ENCODE measurements around the gene OSTN. TPM values are rescaled to one million over a fixed set of nuclear protein-coding genes. Genes with fewer than 3 reads are reported as not detected.

The OSTN gene
- total RNA-seq, 1 donor from 2014 or later, result 0.75 TPM

DNA sequence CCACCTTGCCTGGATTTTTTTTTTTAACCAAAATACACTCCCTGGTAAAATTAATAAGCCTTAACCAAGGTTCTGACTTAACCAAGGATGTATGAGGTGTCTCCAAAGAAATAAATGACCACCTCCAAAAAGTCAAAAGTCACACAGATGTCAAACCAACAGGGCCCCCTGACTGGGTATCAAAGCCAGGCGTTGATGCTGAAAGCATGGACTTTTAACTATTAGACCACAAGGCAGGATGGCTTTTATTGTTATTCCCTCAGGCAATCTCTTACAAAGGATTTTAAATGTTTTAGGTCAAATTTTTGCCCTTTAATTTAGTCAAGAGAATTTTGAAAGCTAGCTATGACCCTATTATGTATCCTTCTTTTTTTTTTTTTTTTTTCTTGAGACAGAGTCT lies 60.4 kb downstream of the OSTN start:
- no peaks in the 10 kb centered on the region for H3K9me3 Mint-ChIP-seq
- no peaks in the 10 kb centered on the region for H3K36me3 Mint-ChIP-seq (ENCODE audit: low read depth)
- H3K4me3 Mint-ChIP-seq, result no peak overlapping the region
- peaks cover 11% of the 10 kb centered on the region for H3K4me1 Mint-ChIP-seq
- no peak for DNase-seq (ENCODE audit: low read depth, low spot score)
- TF ChIP-seq, protein P1, sequence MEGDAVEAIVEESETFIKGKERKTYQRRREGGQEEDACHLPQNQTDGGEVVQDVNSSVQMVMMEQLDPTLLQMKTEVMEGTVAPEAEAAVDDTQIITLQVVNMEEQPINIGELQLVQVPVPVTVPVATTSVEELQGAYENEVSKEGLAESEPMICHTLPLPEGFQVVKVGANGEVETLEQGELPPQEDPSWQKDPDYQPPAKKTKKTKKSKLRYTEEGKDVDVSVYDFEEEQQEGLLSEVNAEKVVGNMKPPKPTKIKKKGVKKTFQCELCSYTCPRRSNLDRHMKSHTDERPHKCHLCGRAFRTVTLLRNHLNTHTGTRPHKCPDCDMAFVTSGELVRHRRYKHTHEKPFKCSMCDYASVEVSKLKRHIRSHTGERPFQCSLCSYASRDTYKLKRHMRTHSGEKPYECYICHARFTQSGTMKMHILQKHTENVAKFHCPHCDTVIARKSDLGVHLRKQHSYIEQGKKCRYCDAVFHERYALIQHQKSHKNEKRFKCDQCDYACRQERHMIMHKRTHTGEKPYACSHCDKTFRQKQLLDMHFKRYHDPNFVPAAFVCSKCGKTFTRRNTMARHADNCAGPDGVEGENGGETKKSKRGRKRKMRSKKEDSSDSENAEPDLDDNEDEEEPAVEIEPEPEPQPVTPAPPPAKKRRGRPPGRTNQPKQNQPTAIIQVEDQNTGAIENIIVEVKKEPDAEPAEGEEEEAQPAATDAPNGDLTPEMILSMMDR (conservative IDR thresholded peaks at IDR 0.05), result no peak
- no peak overlapping the region for H3K27ac Mint-ChIP-seq (ENCODE audit: unreplicated experiment)
- H3K27me3 Mint-ChIP-seq (ENCODE audit: low read depth), result no peaks in the 10 kb centered on the region

- Mint-ChIP-seq H3K27me3 (ENCODE audit: low read depth) (no peaks in the 10 kb centered on the region), H3K4me1 (peaks cover 11% of the 10 kb centered on the region), H3K36me3 (ENCODE audit: low read depth) (no peaks in the 10 kb centered on the region), H3K27ac (ENCODE audit: unreplicated experiment) (no peak overlapping the region), H3K4me3 (no peak overlapping the region), H3K9me3 (no peaks in the 10 kb centered on the region)
- no peak for DNase-seq (ENCODE audit: low read depth, low spot score)
- TF ChIP-seq, protein P1 (conservative IDR thresholded peaks at IDR 0.05), result no peak
Observed at GRCh38 chr3:191260431-191261303, 61.6 kb downstream of the OSTN start.

DNA sequence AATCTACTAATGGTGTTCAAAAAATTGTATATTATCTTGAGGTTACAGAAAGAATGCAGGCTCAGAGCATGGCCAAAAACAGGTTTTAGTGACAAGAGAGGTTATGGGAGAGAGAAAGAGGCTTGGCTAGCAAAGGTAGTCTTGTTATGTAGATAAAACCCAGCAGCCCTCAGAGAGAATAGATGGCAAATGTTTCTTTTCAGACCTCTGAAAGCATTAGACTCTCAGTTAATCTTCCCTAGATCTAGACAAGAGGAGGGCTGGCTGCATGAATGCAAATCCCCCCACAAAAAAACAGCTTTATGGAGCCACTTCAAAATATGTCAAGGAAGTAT lies 62.2 kb downstream of the OSTN start:
- Mint-ChIP-seq H3K4me1 (peaks cover 11% of the 10 kb centered on the region), H3K27ac (ENCODE audit: unreplicated experiment) (no peak overlapping the region), H3K36me3 (ENCODE audit: low read depth) (no peaks in the 10 kb centered on the region), H3K27me3 (ENCODE audit: low read depth) (no peaks in the 10 kb centered on the region), H3K9me3 (no peaks in the 10 kb centered on the region), H3K4me3 (no peak overlapping the region)
- no peak for DNase-seq (ENCODE audit: low read depth, low spot score)
- TF ChIP-seq, protein P1 (conservative IDR thresholded peaks at IDR 0.05), result no peak

DNA sequence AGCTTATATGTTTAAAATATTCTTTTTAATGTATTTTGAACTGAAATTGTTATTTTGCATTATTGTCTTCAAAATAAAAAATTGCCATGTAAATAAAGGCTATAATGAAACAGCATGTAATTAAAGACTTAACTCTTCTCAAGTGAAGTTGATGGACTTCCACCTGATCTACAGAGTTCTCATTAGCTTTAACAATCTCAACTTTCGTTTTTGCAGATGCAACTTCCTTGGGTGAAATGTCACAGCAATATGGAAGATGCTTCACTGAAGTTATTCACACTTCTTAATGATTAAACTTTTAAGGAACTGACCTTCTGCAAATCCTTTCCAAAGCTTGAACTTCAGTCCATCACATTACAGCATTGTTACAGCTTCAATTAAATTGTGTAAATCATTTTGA lies 63.6 kb downstream of the OSTN start:
- no peak for DNase-seq (ENCODE audit: low read depth, low spot score)
- TF ChIP-seq, protein P1 (conservative IDR thresholded peaks at IDR 0.05), result no peak
- H3K27me3 Mint-ChIP-seq (ENCODE audit: low read depth), result no peaks in the 10 kb centered on the region
- no peaks in the 10 kb centered on the region for H3K36me3 Mint-ChIP-seq (ENCODE audit: low read depth)
- peaks cover 11% of the 10 kb centered on the region for H3K4me1 Mint-ChIP-seq
- H3K4me3 Mint-ChIP-seq, result no peak overlapping the region
- no peak overlapping the region for H3K27ac Mint-ChIP-seq (ENCODE audit: unreplicated experiment)
- H3K9me3 Mint-ChIP-seq, result no peaks in the 10 kb centered on the region

DNA sequence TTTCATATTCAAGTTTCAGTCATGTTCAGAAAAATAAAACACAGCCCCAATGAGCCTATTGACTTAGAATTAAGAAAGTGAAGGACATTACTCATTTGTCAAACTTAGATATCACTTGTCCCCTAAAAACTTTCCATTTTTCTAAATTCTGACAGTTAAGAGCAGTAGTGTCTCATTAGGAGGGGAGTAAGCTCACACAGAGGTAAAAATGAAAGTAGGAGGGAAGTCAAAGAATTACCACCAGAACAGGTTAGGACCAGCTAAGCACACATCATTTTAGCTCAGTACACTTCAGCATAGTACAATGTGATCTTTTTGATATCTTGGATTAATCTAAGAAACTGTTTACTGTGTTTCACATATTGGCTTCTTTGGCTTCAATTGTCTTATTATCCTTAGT lies 64.3 kb downstream of the OSTN start:
- no peaks in the 10 kb centered on the region for H3K36me3 Mint-ChIP-seq (ENCODE audit: low read depth)
- no peak overlapping the region for H3K4me3 Mint-ChIP-seq
- peaks cover 7% of the 10 kb centered on the region for H3K4me1 Mint-ChIP-seq
- H3K27ac Mint-ChIP-seq (ENCODE audit: unreplicated experiment), result no peak overlapping the region
- DNase-seq (ENCODE audit: low read depth, low spot score), result no peak
- H3K27me3 Mint-ChIP-seq (ENCODE audit: low read depth), result no peaks in the 10 kb centered on the region
- TF ChIP-seq, protein P1 (conservative IDR thresholded peaks at IDR 0.05), result no peak
- H3K9me3 Mint-ChIP-seq, result no peaks in the 10 kb centered on the region

Data from neural crest cell (in vitro differentiated cells).